OCI-LY1 (cell line): ENCODE measurements around the gene HSD11B1L.
"Not testable (repeated sequence)": the region's sequence is repeated elsewhere in the genome, so short reads cannot be mapped to it uniquely, and the experiment has no call there.

ENCODE experiments used
- CTCF ChIP-seq: fragments of 200-600 bp; sonication (generic), shearing (Covaris generic); IDR thresholded peaks from 2 replicates; pipeline ENCODE4 v1.5.1; 2017; ENCODE audit warnings: mild to moderate bottlenecking, antibody characterized with exemption, low read length, moderate library complexity, mixed read lengths
- EZH2 ChIP-seq: fragments of 200-600 bp; sonication (generic), shearing (Covaris generic); IDR thresholded peaks from 2 replicates; pipeline ENCODE4 v1.8.0; 2017; ENCODE audit warnings: borderline replicate concordance, mixed run types, mild to moderate bottlenecking, antibody characterized with exemption, low read length, moderate library complexity, mixed read lengths

GRCh38 chr19:5702053-5702410 is 21.2 kb downstream of the HSD11B1L start:
- TF ChIP-seq CTCF, EZH2: not testable (repeated sequence)
